GM12872 (cell line): ENCODE measurements around the gene IRAG1.

Source experiments
- CTCF ChIP-seq: IDR thresholded peaks from 3 replicates; pipeline ENCODE4 v1.5.1; 2011; ENCODE audit warnings: low read depth, mild to moderate bottlenecking, low read length, moderate library complexity; ENCODE audit not compliant: insufficient read depth

IRAG1 gene

GRCh38 chr11:10728789-10729472 is 35.4 kb upstream of the IRAG1 start:
- no peak for TF ChIP-seq CTCF

- 0 out of 3 replicates have a peak, but pooled peaks have one; percentile 2 for TF ChIP-seq CTCF
These were observed 34.6 kb upstream of the IRAG1 start for GRCh38 chr11:10728154-10728553.

- TF ChIP-seq CTCF, result no peak
These were observed 33.7 kb upstream of the IRAG1 start for GRCh38 chr11:10727146-10727851.

GRCh38 chr11:10725907-10726253 is 32.3 kb upstream of the IRAG1 start:
- TF ChIP-seq CTCF, result no peak

DNA sequence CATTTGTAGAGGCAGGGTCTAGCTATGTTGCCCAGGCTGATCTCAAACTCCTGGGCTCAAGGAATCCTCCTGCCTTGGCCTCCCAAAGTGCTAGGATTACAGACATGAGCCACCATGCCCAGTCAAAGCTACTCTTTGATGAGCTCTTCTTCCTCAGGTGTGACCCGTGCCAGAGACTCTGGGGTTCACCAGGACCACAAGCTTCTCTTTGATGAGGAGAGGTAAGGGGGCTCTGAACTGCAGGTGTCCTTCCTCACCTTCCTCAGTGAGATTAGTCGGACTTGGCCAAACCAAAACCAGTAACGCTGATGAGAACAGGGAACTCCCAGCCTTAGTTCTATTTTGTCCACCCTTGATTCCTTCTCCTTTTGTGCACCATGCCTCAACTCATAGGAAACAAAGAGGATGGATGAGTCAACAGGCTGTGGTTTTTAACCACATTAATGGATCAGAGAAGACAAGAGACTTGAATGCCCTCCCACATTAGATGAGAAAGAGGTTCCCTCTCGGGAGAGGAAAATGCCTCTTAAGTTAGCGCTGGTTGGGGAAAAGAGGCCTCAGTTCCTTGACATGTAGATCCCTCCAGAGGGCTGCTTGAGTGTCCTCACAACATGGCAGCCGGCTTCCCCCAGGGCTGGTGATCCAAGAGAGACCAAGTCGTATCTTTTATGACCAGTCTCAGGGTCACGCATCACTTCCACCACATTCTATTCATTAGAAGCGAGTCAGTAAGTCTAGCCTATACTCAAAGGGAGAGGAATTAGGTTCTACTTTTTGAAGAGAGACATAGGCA is 31.8 kb upstream of the IRAG1 start:
- no peak for TF ChIP-seq CTCF

DNA sequence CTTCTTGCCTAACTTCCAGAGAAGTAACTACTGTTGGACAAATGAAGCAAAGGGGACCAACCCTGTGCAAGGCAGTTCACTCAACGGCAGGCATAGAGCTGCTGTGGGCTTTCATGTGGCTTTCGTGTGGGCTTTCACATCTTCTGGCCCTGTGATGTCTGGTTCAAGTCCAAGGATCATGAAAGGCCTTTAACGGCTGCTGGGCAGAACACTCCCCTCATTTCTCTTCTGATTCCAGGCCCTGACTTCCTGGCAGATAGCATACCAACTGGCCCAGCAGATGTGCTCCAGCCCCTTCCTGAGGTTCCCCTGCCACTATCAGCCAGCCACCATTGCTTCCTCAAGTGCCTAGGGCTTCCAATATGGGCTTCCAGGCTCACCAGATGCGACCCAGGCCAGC is 28.8 kb upstream of the IRAG1 start:
- TF ChIP-seq CTCF, result no peak

GRCh38 chr11:10720881-10721376 is 27.4 kb upstream of the IRAG1 start:
- no peak for TF ChIP-seq CTCF
